GM19455 (cell line): Measurements from ENCODE around the gene MT1G.
"Not testable (repeated sequence)": the region's sequence is repeated elsewhere in the genome, so short reads cannot be mapped to it uniquely, and the experiment has no call there.

Experiments used
- ATAC-seq: cut with Tn5 transposase; IDR thresholded peaks from one replicate; pipeline ENCODE4 v1.9.1; 2021; ENCODE audit not compliant: unreplicated experiment

Gene MT1G

GRCh38 chr16:56667581-56668571, at the start of gene MT1G:
Gene MT1G, minus strand, starts transcription at chr16:56668065. Its CDS starts 72 bp downstream, at chr16:56667993.
- no peak for ATAC-seq

DNA sequence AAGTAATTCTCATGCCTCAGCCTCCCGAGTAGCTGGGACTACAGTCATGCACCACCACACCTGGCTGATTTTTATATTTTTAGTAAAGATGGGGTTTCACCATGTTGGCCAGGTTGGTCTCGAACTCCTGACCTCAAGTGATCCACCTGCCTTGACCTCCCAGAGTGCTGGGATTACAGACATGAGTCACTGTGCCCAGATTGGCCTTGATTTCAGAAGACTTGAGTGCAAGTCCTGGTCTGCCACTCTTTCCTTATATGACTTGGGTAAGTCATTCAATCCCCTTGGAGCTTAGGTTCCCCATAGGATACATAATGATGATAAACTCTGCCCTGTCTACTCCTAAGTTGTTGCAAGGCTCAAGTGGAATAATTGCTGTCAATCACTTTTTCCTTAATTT, 49.7 kb upstream of the MT1G start:
- not testable (repeated sequence) for ATAC-seq

GRCh38 chr16:56716761-56717160, 48.9 kb upstream of the MT1G start:
- ATAC-seq, result no peak

GRCh38 chr16:56715126-56715525, 47.3 kb upstream of the MT1G start:
- ATAC-seq, result no peak

DNA sequence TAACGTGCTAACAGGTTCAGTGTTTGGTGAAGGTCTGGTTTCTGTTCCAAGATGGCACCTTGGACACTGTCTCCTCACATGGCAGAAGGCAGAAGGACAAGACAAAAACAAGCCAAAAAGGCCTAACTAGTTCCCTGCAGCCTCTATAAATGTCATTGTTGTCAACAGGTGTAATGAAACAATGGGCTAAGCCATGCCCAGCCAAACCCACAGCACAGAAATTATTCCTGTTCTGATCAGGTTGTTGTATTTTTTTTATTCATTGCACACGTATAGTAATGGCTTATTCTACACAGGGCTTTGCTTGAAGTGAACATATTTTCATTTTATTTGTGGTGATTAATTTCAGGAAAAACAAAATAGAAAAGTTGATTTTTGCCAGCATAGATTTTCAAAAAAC, 45.9 kb upstream of the MT1G start:
- ATAC-seq, result no peak

- no peak for ATAC-seq
These were observed 44.0 kb upstream of the MT1G start for GRCh38 chr16:56711862-56712261.

DNA sequence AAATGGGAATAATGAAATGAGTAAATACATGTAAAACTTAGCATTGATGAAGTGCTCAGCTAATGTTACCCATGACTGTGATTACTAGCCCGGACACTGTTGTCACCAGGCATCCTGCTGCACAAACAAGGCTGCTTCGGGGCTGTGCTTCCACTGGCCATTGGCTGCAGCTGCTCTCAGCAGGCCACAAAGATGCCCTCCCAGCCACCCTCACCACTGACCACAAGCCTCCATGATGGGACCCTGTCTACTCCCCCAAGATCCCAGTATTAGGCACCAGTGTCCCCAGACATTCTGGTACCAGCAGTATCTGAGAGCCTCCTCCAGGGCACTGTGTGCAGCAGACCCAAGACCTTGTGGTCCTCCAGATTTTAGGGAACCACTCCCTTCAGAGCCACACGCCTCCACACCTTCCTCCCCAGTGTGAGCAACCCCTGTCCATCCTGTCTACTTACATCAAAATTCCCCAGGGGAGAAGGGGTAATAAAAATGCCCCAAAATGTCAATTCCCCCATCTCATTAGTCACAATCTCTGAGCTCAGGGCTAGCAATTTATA, 42.4 kb upstream of the MT1G start:
- ATAC-seq, result no peak

DNA sequence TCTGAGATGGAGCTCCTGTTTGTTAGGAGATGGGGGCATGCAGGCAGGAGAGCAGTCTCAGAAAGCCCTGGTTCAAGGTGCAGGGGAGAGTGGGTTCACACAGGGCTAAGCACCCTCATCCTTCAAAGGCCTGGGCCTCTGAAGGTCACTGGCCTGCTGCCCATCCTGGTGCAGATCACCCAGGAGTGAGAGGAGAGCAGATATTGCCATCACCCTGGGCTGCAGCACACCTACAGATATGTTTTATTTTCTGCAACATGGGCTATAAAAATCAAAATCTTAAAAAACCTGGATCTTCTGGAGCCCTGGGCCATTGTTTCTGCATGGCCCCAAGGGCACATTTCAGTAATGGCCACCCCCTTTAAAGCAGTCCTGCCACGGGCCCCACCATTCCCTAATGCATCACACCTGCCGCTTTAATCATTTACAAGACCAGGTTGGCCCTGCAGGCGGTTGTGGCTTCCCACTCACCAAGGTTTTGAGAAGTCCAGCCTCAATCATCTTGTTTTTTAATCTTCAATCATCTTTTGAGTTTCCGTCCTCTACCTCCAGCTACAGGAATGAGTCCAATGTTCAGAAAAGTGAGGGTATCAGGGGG, 41.7 kb upstream of the MT1G start:
- ATAC-seq, result no peak

- ATAC-seq, result no peak
These were observed 40.9 kb upstream of the MT1G start for GRCh38 chr16:56708525-56709442.

DNA sequence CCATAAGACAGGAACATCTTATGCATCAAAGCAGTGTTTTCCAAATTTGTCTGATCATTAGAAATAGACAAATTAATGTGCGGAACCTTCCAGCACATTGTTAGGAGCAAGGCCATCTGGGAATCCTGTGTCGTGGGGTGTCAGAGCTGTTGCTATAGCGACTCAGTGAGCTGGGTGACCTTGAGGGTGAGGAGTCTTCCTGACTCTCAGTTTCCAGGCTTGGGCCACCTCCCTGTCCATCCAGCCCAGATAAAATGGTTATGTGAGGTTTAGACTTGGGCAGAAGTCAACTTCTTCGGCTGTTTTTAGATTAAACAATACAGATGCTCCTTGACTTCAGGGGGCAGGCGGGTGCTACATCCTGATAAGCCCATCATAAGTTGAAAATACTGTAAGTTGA, 35.0 kb upstream of the MT1G start:
- ATAC-seq, result no peak

DNA sequence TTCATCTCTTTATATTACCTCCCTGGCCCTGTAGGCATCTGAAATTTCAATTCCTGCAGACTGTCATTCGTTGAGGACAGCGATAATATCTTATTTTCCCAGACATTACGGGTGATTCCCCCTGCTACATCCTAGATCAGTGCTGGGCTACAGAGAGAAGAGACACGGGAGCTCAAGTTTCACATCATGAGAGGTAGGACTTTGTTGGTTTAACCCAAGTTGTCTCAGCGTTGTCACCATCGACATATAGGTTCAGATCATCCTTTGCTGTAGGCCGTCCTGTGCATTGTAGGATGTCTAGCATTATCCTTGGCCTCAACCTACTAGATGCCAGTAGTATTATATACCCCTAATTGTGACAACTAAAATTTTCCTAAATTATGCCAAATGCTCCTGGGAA, 33.7 kb upstream of the MT1G start:
- no peak for ATAC-seq

DNA sequence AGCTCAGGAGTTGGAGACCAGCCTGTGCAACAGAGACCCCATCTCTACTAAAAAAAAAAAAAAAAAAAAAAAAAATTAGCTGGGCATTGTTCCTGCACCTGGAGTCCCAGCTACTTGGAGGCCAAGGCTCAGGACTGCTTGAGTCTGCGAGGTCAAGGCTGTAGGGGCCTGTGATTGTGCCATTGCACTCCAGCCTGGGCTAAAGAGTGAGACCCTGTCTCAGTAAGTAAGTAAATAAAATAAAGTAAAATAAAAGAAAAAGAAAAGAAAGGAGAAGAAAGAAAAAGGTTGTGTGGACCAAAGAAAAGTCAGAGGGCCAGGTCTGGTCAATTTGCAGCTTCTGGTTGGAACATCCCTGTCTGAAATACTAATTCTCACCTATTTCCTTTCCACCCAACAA, 32.8 kb upstream of the MT1G start:
- no peak for ATAC-seq

GRCh38 chr16:56700195-56700594, 32.3 kb upstream of the MT1G start:
- no peak for ATAC-seq

DNA sequence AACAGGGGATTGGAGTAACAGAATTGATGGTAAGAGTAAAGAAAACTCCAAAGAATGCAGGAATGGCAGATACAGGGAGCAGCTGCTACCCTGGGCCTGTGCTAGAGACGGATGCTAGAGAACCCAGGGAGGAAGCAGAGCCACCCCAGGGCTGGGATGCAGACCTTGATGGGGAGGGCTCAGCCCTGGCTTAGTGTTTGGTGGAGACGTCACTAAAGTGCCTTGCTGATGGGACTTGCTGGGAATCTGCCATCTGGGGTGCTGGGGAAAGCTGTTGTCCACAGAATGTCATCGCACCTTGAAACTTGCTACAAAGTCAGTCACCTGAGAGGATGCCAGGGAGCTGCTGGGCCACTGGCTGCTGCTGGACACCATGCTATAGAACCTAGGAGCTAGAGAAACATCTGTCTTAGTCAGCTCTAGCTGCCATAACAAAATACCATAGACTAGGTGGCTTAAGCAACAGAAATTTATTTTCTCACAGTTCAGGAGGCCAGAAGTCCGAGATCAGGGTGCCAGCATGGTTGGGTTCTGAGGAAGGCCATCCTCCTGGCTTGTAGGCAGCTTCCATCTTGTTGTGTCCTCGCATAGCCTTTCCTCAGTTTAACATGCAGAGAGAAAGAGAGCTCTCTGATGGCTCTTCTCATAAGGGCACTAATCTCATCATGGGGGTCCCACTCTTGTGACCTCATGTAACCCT, 29.7 kb upstream of the MT1G start:
- no peak for ATAC-seq

DNA sequence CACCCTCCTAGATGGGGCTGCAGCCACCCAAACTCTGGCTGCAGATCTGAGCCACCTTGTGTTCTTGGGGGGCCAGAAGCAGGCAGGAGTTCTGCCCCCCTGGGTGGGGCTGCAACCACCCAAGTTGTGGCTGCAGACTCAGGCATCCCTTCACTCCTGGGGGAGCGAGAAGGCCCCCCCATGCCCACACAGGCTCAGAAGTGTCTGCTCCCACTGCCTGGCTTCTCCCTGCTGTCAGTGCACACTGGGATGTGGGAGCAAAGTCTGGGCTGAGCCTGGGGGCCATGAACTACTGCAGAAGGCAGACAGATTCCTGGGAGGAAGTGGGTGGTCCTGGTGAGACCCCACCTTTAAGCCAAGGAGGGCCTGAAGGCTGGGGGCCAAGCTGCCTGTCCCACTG, 27.4 kb upstream of the MT1G start:
- no peak for ATAC-seq

DNA sequence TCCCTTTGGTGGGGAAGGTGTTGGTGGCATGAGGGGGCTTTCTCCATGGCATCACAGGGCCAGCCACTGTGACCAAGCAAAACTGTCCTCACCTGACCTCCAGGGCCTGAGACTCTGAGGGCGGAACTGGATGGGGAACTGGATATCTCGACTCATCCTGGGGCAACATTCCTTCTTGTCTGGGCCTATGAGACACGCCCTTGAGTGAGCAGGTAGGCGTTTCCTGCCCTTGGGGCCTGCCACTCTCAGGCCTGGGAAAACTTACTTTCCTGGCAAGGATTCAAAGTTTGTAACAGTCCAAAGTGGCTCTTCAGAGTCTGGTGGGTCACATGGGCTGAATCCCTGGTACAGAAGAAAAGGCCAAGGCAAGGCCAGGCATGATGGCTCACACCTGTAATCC, 24.0 kb upstream of the MT1G start:
- ATAC-seq, result no peak

GRCh38 chr16:56690420-56691122, 22.7 kb upstream of the MT1G start:
- no peak for ATAC-seq

DNA sequence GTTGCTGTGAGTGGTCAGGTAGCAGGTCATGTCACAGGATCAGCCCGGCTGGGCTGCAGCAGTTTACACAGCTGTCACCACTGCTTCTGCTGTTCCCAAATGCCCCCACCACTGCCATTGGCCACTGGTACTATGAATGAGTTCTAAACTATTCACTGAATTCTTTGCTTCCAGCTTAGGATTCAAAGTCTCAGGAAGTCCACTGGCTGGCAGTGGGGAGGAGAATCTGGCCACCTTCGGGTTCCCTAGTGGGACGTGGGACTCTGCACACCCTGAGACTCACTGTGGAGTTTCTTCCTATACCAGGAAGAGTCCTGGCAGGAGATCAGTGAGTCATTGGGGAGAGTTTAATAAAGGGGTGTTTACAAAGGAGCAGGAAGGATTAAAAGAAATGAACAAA, 21.3 kb upstream of the MT1G start:
- ATAC-seq, result no peak

GRCh38 chr16:56688762-56689161, 20.9 kb upstream of the MT1G start:
- no peak for ATAC-seq

DNA sequence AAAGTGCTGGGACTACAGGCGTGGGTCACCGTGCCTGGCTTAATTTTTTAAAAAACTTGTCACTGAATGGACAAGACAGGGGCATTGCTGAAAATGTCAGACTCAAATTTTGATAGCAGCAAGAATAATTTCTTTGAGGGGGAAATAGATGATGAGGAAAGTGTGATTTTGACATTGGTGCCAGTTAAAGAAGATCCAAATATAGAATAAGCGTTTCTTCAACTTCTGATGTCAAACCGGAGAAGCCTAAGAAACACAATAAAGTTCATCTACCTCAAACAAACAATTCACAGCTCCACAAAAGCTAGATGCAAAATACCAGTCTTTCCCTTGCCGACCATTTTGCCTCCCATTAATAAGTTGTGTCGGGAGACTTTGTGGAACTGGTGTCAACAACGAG, 18.9 kb upstream of the MT1G start:
- no peak for ATAC-seq
